A673 (cell line): Measurements from ENCODE around the gene EVA1A.

Source experiments
- EZH2 ChIP-seq: fragments of 200-600 bp; sonication (generic); IDR thresholded peaks from 2 replicates; pipeline ENCODE4 v1.6.1; 2017; ENCODE audit warnings: borderline replicate concordance, low read depth, mild to moderate bottlenecking, mixed read lengths, antibody characterized with exemption, low read length; ENCODE audit not compliant: poor library complexity, severe bottlenecking
- TF ChIP-seq, protein P1 (sequence below): fragments of 300-800, 200-600 bp; sonication (generic); conservative IDR thresholded peaks from 2 replicates; pipeline ENCODE4 v1.5.1; 2017; ENCODE audit warnings: low read depth, mild to moderate bottlenecking, antibody characterized with exemption, low read length, moderate library complexity, mixed read lengths

DNA sequence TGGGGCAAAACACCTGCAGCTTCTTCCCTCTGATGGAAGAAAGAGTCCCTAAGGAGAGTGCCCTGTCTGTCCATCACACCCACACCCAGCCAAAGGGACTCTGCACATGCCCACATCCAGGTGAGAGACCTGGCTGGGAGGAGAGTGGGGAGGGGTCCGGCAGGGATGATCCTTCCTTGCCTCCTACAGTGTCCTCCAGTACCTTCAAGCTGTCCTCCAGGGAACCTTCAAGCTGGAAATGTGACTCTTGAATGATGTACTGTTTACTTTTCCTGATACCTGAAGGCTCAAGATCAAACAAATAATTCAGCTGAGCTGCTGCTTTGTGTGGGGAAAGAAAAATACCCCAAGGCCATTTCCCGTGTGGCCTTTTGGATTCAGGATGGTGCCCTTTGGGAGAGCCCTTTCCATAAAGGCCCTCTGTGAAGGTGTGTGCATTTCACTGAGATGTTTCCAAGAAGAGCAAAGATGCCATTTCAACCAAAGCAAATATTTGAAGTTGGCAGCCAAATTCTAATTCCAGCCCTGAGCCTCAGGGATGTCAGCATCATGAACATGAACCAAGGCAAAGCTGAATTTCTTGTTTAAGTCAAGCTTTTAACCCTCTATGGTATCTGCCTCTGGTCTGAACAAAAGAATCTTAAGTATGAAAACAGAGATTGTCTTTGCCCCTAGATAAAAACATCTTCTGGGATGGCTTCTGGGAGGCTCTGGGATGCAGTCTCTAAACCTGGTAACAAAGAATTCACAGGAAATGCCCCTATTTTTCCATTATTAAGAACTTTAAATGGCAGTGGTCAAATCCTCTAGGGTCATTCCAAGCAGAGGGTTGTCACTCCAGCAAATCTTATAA lies 11.1 kb downstream of the EVA1A start:
- TF ChIP-seq, protein P1, sequence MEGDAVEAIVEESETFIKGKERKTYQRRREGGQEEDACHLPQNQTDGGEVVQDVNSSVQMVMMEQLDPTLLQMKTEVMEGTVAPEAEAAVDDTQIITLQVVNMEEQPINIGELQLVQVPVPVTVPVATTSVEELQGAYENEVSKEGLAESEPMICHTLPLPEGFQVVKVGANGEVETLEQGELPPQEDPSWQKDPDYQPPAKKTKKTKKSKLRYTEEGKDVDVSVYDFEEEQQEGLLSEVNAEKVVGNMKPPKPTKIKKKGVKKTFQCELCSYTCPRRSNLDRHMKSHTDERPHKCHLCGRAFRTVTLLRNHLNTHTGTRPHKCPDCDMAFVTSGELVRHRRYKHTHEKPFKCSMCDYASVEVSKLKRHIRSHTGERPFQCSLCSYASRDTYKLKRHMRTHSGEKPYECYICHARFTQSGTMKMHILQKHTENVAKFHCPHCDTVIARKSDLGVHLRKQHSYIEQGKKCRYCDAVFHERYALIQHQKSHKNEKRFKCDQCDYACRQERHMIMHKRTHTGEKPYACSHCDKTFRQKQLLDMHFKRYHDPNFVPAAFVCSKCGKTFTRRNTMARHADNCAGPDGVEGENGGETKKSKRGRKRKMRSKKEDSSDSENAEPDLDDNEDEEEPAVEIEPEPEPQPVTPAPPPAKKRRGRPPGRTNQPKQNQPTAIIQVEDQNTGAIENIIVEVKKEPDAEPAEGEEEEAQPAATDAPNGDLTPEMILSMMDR: no peak
- no peak for TF ChIP-seq EZH2
